HUES6 (cell line): ENCODE results near the gene DIRAS2.

ENCODE experiments used
- H3K27ac ChIP-seq: 2 replicates; pipeline ENCODE4 v1.7.0; 2013; ENCODE audit warnings: low read depth, mild to moderate bottlenecking, low read length, inconsistent platforms
- H3K27me3 ChIP-seq: 2 replicates; pipeline ENCODE4 v1.6.1; 2013; ENCODE audit warnings: low read length; ENCODE audit not compliant: control insufficient read depth, insufficient read depth
- H3K36me3 ChIP-seq: 2 replicates; pipeline ENCODE4 v1.6.1; 2013; ENCODE audit warnings: low read length; ENCODE audit not compliant: control insufficient read depth, insufficient read depth
- H3K4me1 ChIP-seq: 2 replicates; pipeline ENCODE4 v1.6.1; 2013; ENCODE audit warnings: low read length; ENCODE audit not compliant: control insufficient read depth, insufficient read depth
- H3K4me3 ChIP-seq: 2 replicates; pipeline ENCODE4 v1.5.1; 2013; ENCODE audit warnings: low read depth, low read length
- H3K9ac ChIP-seq: one replicate; pipeline ENCODE4 v1.6.1; 2013; ENCODE audit warnings: mild to moderate bottlenecking, low read length
- H3K9me3 ChIP-seq: 2 replicates; pipeline ENCODE4 v1.6.1; 2013; ENCODE audit warnings: low read depth, low read length; ENCODE audit not compliant: control insufficient read depth, insufficient read depth

DIRAS2 gene

GRCh38 chr9:90568667-90569066 is 74.0 kb downstream of the DIRAS2 start:
- Histone ChIP-seq H3K9ac (no peak overlapping the region), H3K4me1 (0 out of 2 replicates have a peak, but pooled peaks cover 2% of the 10 kb centered on the region), H3K27ac (no peak overlapping the region)

GRCh38 chr9:90562229-90562628 is 80.4 kb downstream of the DIRAS2 start:
- Histone ChIP-seq H3K4me3 (no peak overlapping the region), H3K27ac (no peak overlapping the region), H3K9ac (no peak overlapping the region), H3K4me1 (0 out of 2 replicates have a peak, but pooled peaks cover 4% of the 10 kb centered on the region), H3K9me3 (no peaks in the 10 kb centered on the region), H3K36me3 (no peaks in the 10 kb centered on the region), H3K27me3 (no peaks in the 10 kb centered on the region)

More at GRCh38 chr9:90568667-90569066, 74.0 kb downstream of the DIRAS2 start:
- no peaks in the 10 kb centered on the region for H3K36me3 ChIP-seq
- no peaks in the 10 kb centered on the region for H3K9me3 ChIP-seq
- no peaks in the 10 kb centered on the region for H3K27me3 ChIP-seq
- no peak overlapping the region for H3K4me3 ChIP-seq
